Breast epithelium (tissue), 4 donors: ENCODE results near the gene LRRK1. TPM values are rescaled to one million over a fixed set of nuclear protein-coding genes. Genes with fewer than 3 reads are reported as not detected.

Source experiments
- DNase-seq, 2 donors: peaks; one replicate each; pipeline ENCODE4 v3.0.0-alpha.2; 2019; ENCODE audit warnings: low spot score in 2 of 2
- H3K27ac ChIP-seq, 2 donors: fragments of 200-600 bp; sonication (generic) in 1 of 2; one replicate each; pipeline ENCODE4 v1.5.1; 2016 to 2019; ENCODE audit warnings: mild to moderate bottlenecking in 1 of 2
- H3K27me3 ChIP-seq, 2 donors: fragments of 200-600 bp; sonication (generic) in 1 of 2; one replicate each; pipeline versions ENCODE4 v1.5.1 to v1.6.0; 2017 to 2019; ENCODE audit warnings: control low read depth in 1 of 2, mild to moderate bottlenecking in 1 of 2
- H3K36me3 ChIP-seq: fragments of 200-600 bp; one replicate; pipeline ENCODE4 v1.5.1; 2019
- H3K4me1 ChIP-seq, 2 donors: fragments of 200-600 bp; sonication (generic); one replicate each; pipeline ENCODE4 v1.5.1; 2016 to 2019; ENCODE audit warnings: control low read depth in 1 of 2
- H3K4me3 ChIP-seq, 3 donors: fragments of 200-600 bp; sonication (generic); 1 replicate in 2 of 3; 2 replicates in 1 of 3; pipeline ENCODE4 v1.5.1; 2016 to 2019; ENCODE audit warnings: mild to moderate bottlenecking in 3 of 3, moderate library complexity in 2 of 3
- H3K9me3 ChIP-seq, 2 donors: fragments of 200-600 bp; sonication (generic) in 1 of 2; one replicate each; pipeline ENCODE4 v1.5.1; 2016 to 2019; ENCODE audit warnings: control low read depth in 1 of 2
- CTCF ChIP-seq, 3 donors: fragments of 450-650 bp; IDR thresholded peaks; one replicate each; pipeline ENCODE4 v1.5.1; 2016 to 2017; ENCODE audit warnings: antibody characterized with exemption in 3 of 3, mild to moderate bottlenecking in 3 of 3, moderate library complexity in 3 of 3
- POLR2A ChIP-seq: fragments of 450-650 bp; IDR thresholded peaks from one replicate; pipeline ENCODE4 v1.6.1; 2016; ENCODE audit warnings: antibody characterized with exemption, mild to moderate bottlenecking, moderate library complexity
- POLR2AphosphoS5 ChIP-seq, 3 donors: sonication (generic); formaldehyde crosslinking; IDR thresholded peaks; one replicate each; pipeline ENCODE4 v1.6.1; 2017; ENCODE audit warnings: antibody characterized with exemption in 3 of 3
- intact Hi-C: fragments of 100-400 bp; cut with DNase I; formaldehyde crosslinking; loops from one replicate; pipeline ENCODE4 v1.15.1; 2023; ENCODE audit warnings: low total_unique reads
- total RNA-seq, 3 donors: library from RNA; depleted of rRNA; stranded (reverse); fragments of >200 nt; gene quantifications; one replicate each; pipeline ENCODE4 v1.1.0, GENCODE V29; 2016

The LRRK1 gene
- total RNA-seq, 3 donors from 2014 or later, result 10.1 to 18.7 (median 14.4) TPM

DNA sequence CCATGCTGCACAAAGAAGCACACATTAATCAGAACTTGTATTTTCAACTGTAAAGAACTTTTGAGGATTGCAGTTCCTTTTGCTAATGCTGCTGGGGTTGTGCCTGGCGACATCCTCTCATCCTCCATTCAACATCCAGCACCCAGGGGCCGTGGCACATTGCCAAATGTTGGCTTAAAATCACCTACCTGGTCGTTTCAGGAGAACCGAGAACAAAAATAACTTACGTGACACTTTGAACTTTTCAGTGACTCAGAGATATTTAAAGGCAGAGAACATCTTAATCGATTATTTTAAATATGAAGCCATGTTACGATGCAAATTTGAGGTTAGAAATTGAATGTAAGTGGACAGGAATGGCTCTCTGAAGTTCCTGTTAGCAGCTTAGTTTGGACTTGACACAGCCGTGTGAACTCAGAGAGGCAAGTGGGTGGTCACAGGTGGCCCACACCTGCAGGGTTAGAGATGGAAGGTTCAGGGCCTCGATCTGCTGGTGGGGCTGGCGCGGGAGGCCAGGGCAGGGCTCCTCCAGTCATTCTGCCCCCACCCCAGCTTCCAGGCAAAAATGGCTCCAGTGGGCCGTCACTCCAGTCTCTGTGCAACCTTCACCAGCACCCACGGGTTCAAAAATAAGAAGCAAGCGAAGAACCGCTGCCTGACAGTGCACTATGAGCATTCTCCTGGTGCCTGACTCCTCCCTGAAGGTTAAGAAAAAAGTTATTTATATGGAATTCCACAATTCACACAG is 12.2 kb downstream of the LRRK1 start:
- H3K27me3 ChIP-seq, result no peaks in the 10 kb centered on the region
- TF ChIP-seq CTCF (IDR thresholded peaks at IDR 0.05), result no peak
- TF ChIP-seq POLR2A, result no peak
- no peak for TF ChIP-seq POLR2AphosphoS5 (IDR thresholded peaks at IDR 0.05)
- DNase-seq, result no peak
- H3K27ac ChIP-seq, result no peak overlapping the region
- H3K36me3 ChIP-seq, result no peaks in the 10 kb centered on the region
- intact Hi-C loops, result no loop called here
- H3K9me3 ChIP-seq, result no peaks in the 10 kb centered on the region
- no peak overlapping the region for H3K4me3 ChIP-seq
- H3K4me1 ChIP-seq, result peaks cover 0 to 9% of the 10 kb centered on the region in 2 donors

- TF ChIP-seq POLR2AphosphoS5 (IDR thresholded peaks at IDR 0.05), result no peak
- no peak for TF ChIP-seq POLR2A
- no peak for TF ChIP-seq CTCF (IDR thresholded peaks at IDR 0.05)
- Histone ChIP-seq H3K4me1 (peaks cover 0 to 9% of the 10 kb centered on the region in 2 donors), H3K4me3 (no peak overlapping the region), H3K9me3 (no peaks in the 10 kb centered on the region), H3K27me3 (no peaks in the 10 kb centered on the region), H3K27ac (no peak overlapping the region), H3K36me3 (no peaks in the 10 kb centered on the region)
- intact Hi-C loops, result no loop called here
- DNase-seq, result no peak
Observed at GRCh38 chr15:100932676-100933348, 13.7 kb downstream of the LRRK1 start.

- H3K4me3 ChIP-seq, result no peak overlapping the region
- TF ChIP-seq CTCF (IDR thresholded peaks at IDR 0.05) (no peak), POLR2AphosphoS5 (IDR thresholded peaks at IDR 0.05) (no peak), POLR2A (no peak)
- no peak for DNase-seq
- H3K9me3 ChIP-seq, result no peaks in the 10 kb centered on the region
- intact Hi-C loops, result no loop called here
- H3K27me3 ChIP-seq, result no peaks in the 10 kb centered on the region
- H3K27ac ChIP-seq, result no peak overlapping the region
- no peaks in the 10 kb centered on the region for H3K36me3 ChIP-seq
- peaks cover 0 to 7% of the 10 kb centered on the region in 2 donors for H3K4me1 ChIP-seq
Observed at GRCh38 chr15:100934166-100934565, 15.0 kb downstream of the LRRK1 start.

GRCh38 chr15:100934726-100935125 is 15.6 kb downstream of the LRRK1 start:
- no peak for TF ChIP-seq CTCF (IDR thresholded peaks at IDR 0.05)
- Histone ChIP-seq H3K9me3 (no peaks in the 10 kb centered on the region), H3K4me1 (peaks cover 0 to 2% of the 10 kb centered on the region in 2 donors), H3K27ac (no peak overlapping the region), H3K36me3 (no peaks in the 10 kb centered on the region), H3K27me3 (no peaks in the 10 kb centered on the region), H3K4me3 (no peak overlapping the region)
- intact Hi-C loops, result no loop called here
- no peak for DNase-seq

DNA sequence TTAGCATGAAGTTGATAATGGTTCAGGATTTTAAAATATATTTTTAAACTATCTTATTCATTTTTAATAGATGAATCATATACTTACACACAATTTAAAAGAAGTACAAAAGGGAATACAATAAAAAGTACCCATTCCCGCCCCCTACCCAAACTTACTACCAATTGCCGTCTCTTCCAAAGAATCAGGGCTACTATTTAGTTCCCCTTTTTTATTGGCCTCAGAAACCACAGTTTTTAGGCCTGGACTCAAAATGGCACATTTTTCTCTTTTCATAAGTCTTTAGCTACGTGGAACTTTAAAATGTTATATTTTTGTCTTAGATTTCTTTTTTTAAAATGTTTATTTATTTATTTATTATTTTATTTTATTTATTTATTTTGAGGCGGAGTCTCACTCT is 18.0 kb downstream of the LRRK1 start:
- H3K36me3 ChIP-seq, result no peaks in the 10 kb centered on the region
- no peak for TF ChIP-seq CTCF (IDR thresholded peaks at IDR 0.05)
- TF ChIP-seq POLR2A, result no peak
- no peak for TF ChIP-seq POLR2AphosphoS5 (IDR thresholded peaks at IDR 0.05)
- intact Hi-C loops, result no loop called here
- H3K4me1 ChIP-seq, result no peaks in the 10 kb centered on the region
- no peak overlapping the region for H3K27ac ChIP-seq
- no peaks in the 10 kb centered on the region for H3K9me3 ChIP-seq
- no peak for DNase-seq
- H3K27me3 ChIP-seq, result no peaks in the 10 kb centered on the region
- H3K4me3 ChIP-seq, result no peak overlapping the region
